ENCODE results near the gene AP1B1. TPM values are rescaled to one million over a fixed set of nuclear protein-coding genes. Genes with fewer than 3 reads are reported as not detected.
A peak's percentile ranks its signal among the peaks of the same experiment; 100 is the strongest.

The AP1B1 gene
- 10 to 100 TPM; 55.6 to 97.0 (median 89.4) TPM for total RNA-seq

GRCh38 chr22:29387921-29388758 is at the start of gene AP1B1:
TSS of gene AP1B1 (minus strand) at chr22:29388570. CDS start at chr22:29367243, 21,327 bp downstream.
- Histone ChIP-seq H3K36me3 (peaks cover 3% of the 10 kb centered on the region), H3K4me1 (peaks cover 37% of the 10 kb centered on the region), H3K27me3 (no peaks in the 10 kb centered on the region), H3K9me3 (no peaks in the 10 kb centered on the region), H3K4me3 (peak within 1 kb of the TSS; percentile 95), H3K27ac (peak within 1 kb of the TSS; percentile 84)
- DNase-seq (ENCODE audit: low spot score in 2 of 2), result peak; percentile 95 to 96
- under 1% methylated on average over 31 of the region's 68 CpGs for WGBS
- peak in 1 of 2 donors; percentile 20 for TF ChIP-seq POLR2A (IDR thresholded peaks at IDR 0.05)
- no peak for TF ChIP-seq EP300 (IDR thresholded peaks at IDR 0.05)

- no peak overlapping the region for H3K4me3 ChIP-seq
- H3K4me1 ChIP-seq, result no peaks in the 10 kb centered on the region
- no peak for TF ChIP-seq POLR2A (IDR thresholded peaks at IDR 0.05)
- no peak for TF ChIP-seq EP300 (IDR thresholded peaks at IDR 0.05)
- no peak for TF ChIP-seq CTCF (IDR thresholded peaks at IDR 0.05)
- no peak for TF ChIP-seq POLR2AphosphoS5 (IDR thresholded peaks at IDR 0.05)
- no peaks in the 10 kb centered on the region for H3K9me3 ChIP-seq
- H3K36me3 ChIP-seq, result no peaks in the 10 kb centered on the region
- H3K27ac ChIP-seq, result no peak overlapping the region
- peaks cover 21% of the 10 kb centered on the region for H3K27me3 ChIP-seq
- WGBS, result 59% methylated on average over 5 of the region's 5 CpGs
- DNase-seq (ENCODE audit: low spot score in 2 of 2), result no peak
Measured at GRCh38 chr22:29435236-29436136, 47.1 kb upstream of the AP1B1 start.

GRCh38 chr22:29434288-29434687 is 45.9 kb upstream of the AP1B1 start:
- no peak overlapping the region for H3K4me3 ChIP-seq
- H3K4me1 ChIP-seq, result no peaks in the 10 kb centered on the region
- peaks cover 21% of the 10 kb centered on the region for H3K27me3 ChIP-seq
- TF ChIP-seq CTCF (IDR thresholded peaks at IDR 0.05) (no peak), POLR2A (IDR thresholded peaks at IDR 0.05) (no peak), EP300 (IDR thresholded peaks at IDR 0.05) (no peak), POLR2AphosphoS5 (IDR thresholded peaks at IDR 0.05) (no peak)
- DNase-seq (ENCODE audit: low spot score in 2 of 2), result no peak
- H3K27ac ChIP-seq, result no peak overlapping the region
- H3K36me3 ChIP-seq, result no peaks in the 10 kb centered on the region
- no peaks in the 10 kb centered on the region for H3K9me3 ChIP-seq
- 91% methylated on average over 7 of the region's 7 CpGs for WGBS

GRCh38 chr22:29433856-29434255 is 45.5 kb upstream of the AP1B1 start:
- WGBS, result 92% methylated on average over 3 of the region's 3 CpGs
- TF ChIP-seq CTCF (IDR thresholded peaks at IDR 0.05), result no peak
- TF ChIP-seq POLR2AphosphoS5 (IDR thresholded peaks at IDR 0.05), result no peak
- no peaks in the 10 kb centered on the region for H3K4me1 ChIP-seq
- DNase-seq (ENCODE audit: low spot score in 2 of 2), result no peak
- H3K27ac ChIP-seq, result no peak overlapping the region
- no peak overlapping the region for H3K4me3 ChIP-seq
- peaks cover 21% of the 10 kb centered on the region for H3K27me3 ChIP-seq
- no peaks in the 10 kb centered on the region for H3K36me3 ChIP-seq
- H3K9me3 ChIP-seq, result no peaks in the 10 kb centered on the region

- Histone ChIP-seq H3K27me3 (peaks cover 21% of the 10 kb centered on the region), H3K9me3 (no peaks in the 10 kb centered on the region), H3K4me1 (no peaks in the 10 kb centered on the region), H3K4me3 (no peak overlapping the region), H3K36me3 (no peaks in the 10 kb centered on the region), H3K27ac (no peak overlapping the region)
- WGBS, result 48% methylated on average over 5 of the region's 5 CpGs
- no peak for DNase-seq (ENCODE audit: low spot score in 2 of 2)
- no peak for TF ChIP-seq EP300 (IDR thresholded peaks at IDR 0.05)
- no peak for TF ChIP-seq CTCF (IDR thresholded peaks at IDR 0.05)
- TF ChIP-seq POLR2A (IDR thresholded peaks at IDR 0.05), result no peak
- TF ChIP-seq POLR2AphosphoS5 (IDR thresholded peaks at IDR 0.05), result no peak
Measured at GRCh38 chr22:29431986-29432385, 43.6 kb upstream of the AP1B1 start.

All from suprapubic skin (tissue), 4 donors.